GM23248 (cell line): Measurements from ENCODE around the gene ATP8A1.

Source experiments
- EZH2 ChIP-seq: fragments of 200-600 bp; sonication (generic); IDR thresholded peaks from 2 replicates; pipeline ENCODE4 v1.6.1; 2018; ENCODE audit warnings: antibody characterized with exemption, mild to moderate bottlenecking; ENCODE audit not compliant: insufficient read depth, poor library complexity, severe bottlenecking
- EZH2phosphoT487 ChIP-seq: fragments of 200-600 bp; sonication (generic); IDR thresholded peaks from 2 replicates; pipeline ENCODE4 v1.6.1; 2018; ENCODE audit warnings: antibody characterized with exemption, moderate library complexity, mild to moderate bottlenecking, low read depth; ENCODE audit not compliant: insufficient read depth

GRCh38 chr4:42484630-42485029 is 172.3 kb downstream of the ATP8A1 start:
- TF ChIP-seq EZH2, result no peak
- no peak for TF ChIP-seq EZH2phosphoT487
